H9 (cell line): ENCODE measurements around the gene MGLL. TPM values are rescaled to one million over a fixed set of nuclear protein-coding genes. Genes with fewer than 3 reads are reported as not detected.
A peak's percentile ranks its signal among the peaks of the same experiment; 100 is the strongest.

Source experiments
- DNase-seq: peaks from one replicate; pipeline ENCODE4 v3.0.0-alpha.2; 2017
- H2AFZ ChIP-seq: one replicate; pipeline ENCODE4 v1.6.1; 2013; ENCODE audit warnings: mild to moderate bottlenecking, low read length, control low read depth, moderate library complexity
- H2AK5ac ChIP-seq: 2 replicates; pipeline ENCODE4 v1.6.1; 2013; ENCODE audit warnings: low read length, control low read depth, mixed read lengths; ENCODE audit not compliant: insufficient read length
- H2BK120ac ChIP-seq: one replicate; pipeline ENCODE4 v1.6.1; 2013; ENCODE audit warnings: low read depth, mild to moderate bottlenecking, low read length, control low read depth, inconsistent platforms; ENCODE audit not compliant: poor library complexity, severe bottlenecking
- H2BK12ac ChIP-seq: 2 replicates; pipeline ENCODE4 v1.6.1; 2013; ENCODE audit warnings: low read length, control low read depth, mixed read lengths, low read depth; ENCODE audit not compliant: insufficient read length
- H2BK15ac ChIP-seq: 2 replicates; pipeline ENCODE4 v1.6.1; 2013; ENCODE audit warnings: low read depth, low read length, control low read depth
- H2BK20ac ChIP-seq: one replicate; pipeline ENCODE4 v1.6.1; 2013; ENCODE audit warnings: low read depth, mild to moderate bottlenecking, low read length, control low read depth, inconsistent platforms; ENCODE audit not compliant: poor library complexity, severe bottlenecking
- H2BK5ac ChIP-seq: 2 replicates; pipeline ENCODE4 v1.6.1; 2013; ENCODE audit warnings: low read length, control low read depth, mixed read lengths; ENCODE audit not compliant: insufficient read length
- H3K14ac ChIP-seq: 2 replicates; pipeline ENCODE4 v1.6.1; 2013; ENCODE audit warnings: low read length, control low read depth; ENCODE audit not compliant: insufficient read depth
- H3K18ac ChIP-seq: 2 replicates; pipeline ENCODE4 v1.6.1; 2013; ENCODE audit warnings: low read depth, mild to moderate bottlenecking, mixed read lengths, low read length, control low read depth; ENCODE audit not compliant: insufficient read length
- H3K23ac ChIP-seq: 2 replicates; pipeline ENCODE4 v1.6.1; 2013; ENCODE audit warnings: low read length, control low read depth, mixed read lengths, low read depth; ENCODE audit not compliant: insufficient read length
- H3K23me2 ChIP-seq: 2 replicates; pipeline ENCODE4 v1.6.1; 2013; ENCODE audit warnings: low read depth, mild to moderate bottlenecking, mixed read lengths, low read length, control low read depth; ENCODE audit not compliant: insufficient read length, poor library complexity, severe bottlenecking
- H3K27ac ChIP-seq: 2 replicates; pipeline ENCODE4 v1.5.1; 2013; ENCODE audit warnings: low read length, control low read depth, mixed read lengths, low read depth; ENCODE audit not compliant: insufficient read length
- H3K27me3 ChIP-seq: 2 replicates; pipeline ENCODE4 v1.6.1; 2013; ENCODE audit warnings: low read length, control low read depth, inconsistent platforms; ENCODE audit not compliant: insufficient read depth
- H3K4ac ChIP-seq: 2 replicates; pipeline ENCODE4 v1.6.1; 2013; ENCODE audit warnings: low read depth, mild to moderate bottlenecking, control low read depth, inconsistent platforms, low read length, moderate library complexity
- H3K4me1 ChIP-seq: 2 replicates; pipeline ENCODE4 v1.6.1; 2013; ENCODE audit warnings: low read length, control low read depth, inconsistent platforms; ENCODE audit not compliant: insufficient read depth
- H3K4me2 ChIP-seq: 2 replicates; pipeline ENCODE4 v1.6.1; 2013; ENCODE audit warnings: low read length, control low read depth, mixed read lengths; ENCODE audit not compliant: insufficient read length, insufficient read depth
- H3K56ac ChIP-seq: 2 replicates; pipeline ENCODE4 v1.6.1; 2013; ENCODE audit warnings: low read depth, mild to moderate bottlenecking, mixed read lengths, low read length, control low read depth; ENCODE audit not compliant: insufficient read length
- H3K79me1 ChIP-seq: 2 replicates; pipeline ENCODE4 v1.6.1; 2013; ENCODE audit warnings: low read depth, mild to moderate bottlenecking, moderate library complexity, low read length, control low read depth, inconsistent platforms; ENCODE audit not compliant: insufficient read depth, poor library complexity, severe bottlenecking
- H3K79me2 ChIP-seq: 2 replicates; pipeline ENCODE4 v1.6.1; 2013; ENCODE audit warnings: low read length, control low read depth, inconsistent platforms; ENCODE audit not compliant: insufficient read depth
- H3K9ac ChIP-seq: 2 replicates; pipeline ENCODE4 v1.6.1; 2013; ENCODE audit warnings: low read length, control low read depth, mixed read lengths; ENCODE audit not compliant: insufficient read length; ENCODE audit errors: extremely low read depth
- H3K9me3 ChIP-seq: one replicate; pipeline ENCODE4 v1.6.1; 2013; ENCODE audit warnings: low read depth, low read length, inconsistent platforms; ENCODE audit not compliant: control insufficient read depth
- H3T11ph ChIP-seq: one replicate; pipeline ENCODE4 v1.6.1; 2013; ENCODE audit warnings: mild to moderate bottlenecking, low read length, control low read depth, inconsistent platforms
- H4K20me1 ChIP-seq: one replicate; pipeline ENCODE4 v1.6.1; 2013; ENCODE audit not compliant: control insufficient read depth, insufficient read length, insufficient read depth
- H4K5ac ChIP-seq: 2 replicates; pipeline ENCODE4 v1.6.1; 2013; ENCODE audit warnings: low read depth, mild to moderate bottlenecking, mixed read lengths, low read length, control low read depth; ENCODE audit not compliant: insufficient read length
- H4K8ac ChIP-seq: replicated peaks from 2 replicates; pipeline ENCODE4 v1.6.1; 2013; ENCODE audit warnings: low read length, control low read depth, mixed read lengths, low read depth; ENCODE audit not compliant: insufficient read length
- H4K91ac ChIP-seq: 2 replicates; pipeline ENCODE4 v1.6.1; 2013; ENCODE audit warnings: low read depth, mild to moderate bottlenecking, moderate library complexity, mixed read lengths, low read length, control low read depth; ENCODE audit not compliant: insufficient read length
- H3K27ac Mint-ChIP-seq, 3 experiments: 2 replicates in 2 of 3; 3 replicates in 1 of 3; pipeline ENCODE4 v1.8.0; 2020 to 2021; ENCODE audit warnings: mixed read lengths in 3 of 3, mild to moderate bottlenecking in 1 of 3, moderate library complexity in 1 of 3
- H3K27me3 Mint-ChIP-seq: 2 replicates; pipeline ENCODE4 v1.8.0; 2021; ENCODE audit warnings: low read depth, mild to moderate bottlenecking, moderate library complexity, mixed read lengths
- H3K36me3 Mint-ChIP-seq, 3 experiments: 2 replicates in 2 of 3; 3 replicates in 1 of 3; pipeline ENCODE4 v1.8.0; 2020 to 2021; ENCODE audit warnings: low read depth in 3 of 3, mixed read lengths in 3 of 3; ENCODE audit not compliant: insufficient read depth in 1 of 3
- H3K4me1 Mint-ChIP-seq, 2 experiments: 2 replicates each; pipeline ENCODE4 v1.8.0; 2020; ENCODE audit warnings: mixed read lengths in 2 of 2
- H3K4me3 Mint-ChIP-seq, 2 experiments: 2 replicates in 1 of 2; 3 replicates in 1 of 2; pipeline ENCODE4 v1.8.0; 2020 to 2021; ENCODE audit warnings: mild to moderate bottlenecking in 2 of 2, mixed read lengths in 2 of 2, moderate library complexity in 1 of 2
- H3K9me3 Mint-ChIP-seq, 2 experiments: 2 replicates in 1 of 2; 3 replicates in 1 of 2; pipeline ENCODE4 v1.8.0; 2020; ENCODE audit warnings: mild to moderate bottlenecking in 2 of 2, mixed read lengths in 2 of 2, moderate library complexity in 1 of 2
- WGBS: extraction: QIAGEN DNeasy Blood & Tissue Kit; methylation state at CpG from one replicate; pipeline ENCODE4 v1.1.7; 2013; ENCODE audit warnings: missing lambda C conversion rate, low lambda C conversion rate, mixed read lengths; ENCODE audit not compliant: insufficient read length; ENCODE audit errors: extremely low coverage; 5-methylcytosine and 5-hydroxymethylcytosine counted together
- total RNA-seq: library from RNA; stranded (reverse); gene quantifications from 2 replicates; pipeline ENCODE4 v1.2.1, GENCODE V29; 2021
- TF ChIP-seq, protein P1 (sequence below): fragments of 200-600 bp; sonication (generic); conservative IDR thresholded peaks from 3 replicates; pipeline ENCODE4 v1.8.0; 2021; ENCODE audit warnings: antibody characterized with exemption, mild to moderate bottlenecking

Gene MGLL
- total RNA-seq, 1 experiment from 2014 or later: 0.11 TPM

DNA sequence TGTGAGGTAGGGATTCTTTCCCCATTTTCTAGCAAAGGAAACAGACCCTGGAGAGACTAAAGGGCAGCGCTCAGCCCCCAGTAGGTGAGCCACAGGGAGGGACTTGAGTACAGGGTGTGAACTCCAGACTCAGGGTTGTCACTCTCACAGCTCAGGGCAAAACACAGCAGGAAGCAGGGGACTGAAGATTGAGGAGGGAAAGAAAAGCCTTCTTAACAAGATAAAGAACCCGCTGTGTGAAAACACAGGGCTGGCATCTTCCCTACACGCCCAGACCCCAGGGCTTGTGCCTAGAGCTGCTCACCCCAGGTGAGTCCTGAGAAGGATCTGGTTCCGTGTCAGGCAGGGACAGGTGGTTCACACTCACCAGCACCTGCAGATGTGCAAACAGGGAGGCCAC is 90.0 kb downstream of the MGLL start:
- H3K14ac ChIP-seq: no peak overlapping the region
- no peaks in the 10 kb centered on the region for H3K23me2 ChIP-seq
- peaks cover 5% of the 10 kb centered on the region; the same call in 1 of the 2 replicates for H3K4me1 ChIP-seq
- H3T11ph ChIP-seq: no peak overlapping the region
- H3K4me1 Mint-ChIP-seq: peaks cover 45 to 51% of the 10 kb centered on the region in 2 experiments
- no peak overlapping the region for H3K27ac ChIP-seq
- no peak overlapping the region for H2BK5ac ChIP-seq
- H4K20me1 ChIP-seq: no peaks in the 10 kb centered on the region
- H3K27me3 ChIP-seq: no peaks in the 10 kb centered on the region
- no peak overlapping the region for H2AFZ ChIP-seq
- no peak overlapping the region for H3K4me3 Mint-ChIP-seq
- no peak overlapping the region for H3K4ac ChIP-seq
- H4K5ac ChIP-seq: no peak overlapping the region
- H3K4me2 ChIP-seq: no peak overlapping the region
- no peak overlapping the region for H3K9ac ChIP-seq
- H3K9me3 ChIP-seq: no peaks in the 10 kb centered on the region
- no peak overlapping the region for H2AK5ac ChIP-seq
- H3K79me1 ChIP-seq: no peaks in the 10 kb centered on the region
- no peak overlapping the region for H2BK15ac ChIP-seq
- peaks cover 53% of the 10 kb centered on the region for H3K27me3 Mint-ChIP-seq
- no peak overlapping the region for H3K23ac ChIP-seq
- TF ChIP-seq, protein P1, sequence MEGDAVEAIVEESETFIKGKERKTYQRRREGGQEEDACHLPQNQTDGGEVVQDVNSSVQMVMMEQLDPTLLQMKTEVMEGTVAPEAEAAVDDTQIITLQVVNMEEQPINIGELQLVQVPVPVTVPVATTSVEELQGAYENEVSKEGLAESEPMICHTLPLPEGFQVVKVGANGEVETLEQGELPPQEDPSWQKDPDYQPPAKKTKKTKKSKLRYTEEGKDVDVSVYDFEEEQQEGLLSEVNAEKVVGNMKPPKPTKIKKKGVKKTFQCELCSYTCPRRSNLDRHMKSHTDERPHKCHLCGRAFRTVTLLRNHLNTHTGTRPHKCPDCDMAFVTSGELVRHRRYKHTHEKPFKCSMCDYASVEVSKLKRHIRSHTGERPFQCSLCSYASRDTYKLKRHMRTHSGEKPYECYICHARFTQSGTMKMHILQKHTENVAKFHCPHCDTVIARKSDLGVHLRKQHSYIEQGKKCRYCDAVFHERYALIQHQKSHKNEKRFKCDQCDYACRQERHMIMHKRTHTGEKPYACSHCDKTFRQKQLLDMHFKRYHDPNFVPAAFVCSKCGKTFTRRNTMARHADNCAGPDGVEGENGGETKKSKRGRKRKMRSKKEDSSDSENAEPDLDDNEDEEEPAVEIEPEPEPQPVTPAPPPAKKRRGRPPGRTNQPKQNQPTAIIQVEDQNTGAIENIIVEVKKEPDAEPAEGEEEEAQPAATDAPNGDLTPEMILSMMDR: no peak
- H2BK20ac ChIP-seq: no peak overlapping the region
- no peaks in the 10 kb centered on the region; a peak in 1 of 5 replicates for H3K9me3 Mint-ChIP-seq
- H3K27ac Mint-ChIP-seq: peak overlapping the region in 1 of 3 experiments; percentile 70; a peak in 2 of 7 replicates
- WGBS: no CpG with 5 or more reads among the region's 4 CpGs
- no peak overlapping the region for H3K18ac ChIP-seq
- peak; percentile 73 for DNase-seq
- H4K8ac ChIP-seq: no peak overlapping the region
- no peak overlapping the region for H3K56ac ChIP-seq
- no peak overlapping the region for H2BK120ac ChIP-seq
- H3K79me2 ChIP-seq: no peaks in the 10 kb centered on the region
- H4K91ac ChIP-seq: no peak overlapping the region
- no peak overlapping the region for H2BK12ac ChIP-seq
- 0 out of 7 replicates have a peak, but pooled peaks cover 0 to 1% (median 0%) of the 10 kb centered on the region in 3 experiments for H3K36me3 Mint-ChIP-seq
